HEK293 (cell line): ENCODE data around the gene PRDX2.

Source experiments
- FEZF1 ChIP-seq: fragments of 450-650 bp; formaldehyde crosslinking; IDR thresholded peaks from 2 replicates; pipeline ENCODE4 v1.5.1; 2016; ENCODE audit warnings: missing biosample characterization, missing genetic modification characterization
- HOXD13 ChIP-seq: sonication (generic); formaldehyde crosslinking; IDR thresholded peaks from 2 replicates; pipeline ENCODE4 v1.8.0; 2022; ENCODE audit warnings: missing genetic modification reagents, borderline replicate concordance
- KLF10 ChIP-seq: fragments of 450-650 bp; IDR thresholded peaks from 2 replicates; pipeline ENCODE4 v1.5.1; 2018; ENCODE audit warnings: missing biosample characterization, mild to moderate bottlenecking, missing genetic modification characterization
- KLF16 ChIP-seq: fragments of 450-650 bp; formaldehyde crosslinking; IDR thresholded peaks from 2 replicates; pipeline ENCODE4 v1.5.1; 2017; ENCODE audit warnings: missing biosample characterization, missing genetic modification characterization
- KLF9 ChIP-seq: fragments of 450-650 bp; formaldehyde crosslinking; IDR thresholded peaks from 2 replicates; pipeline ENCODE4 v1.5.1; 2016; ENCODE audit warnings: missing biosample characterization, missing genetic modification characterization, low read depth
- PRDM1 ChIP-seq: fragments of 450-650 bp; formaldehyde crosslinking; IDR thresholded peaks from 2 replicates; pipeline ENCODE4; 2016; ENCODE audit warnings: missing biosample characterization, missing genetic modification characterization
- ZBTB7A ChIP-seq: fragments of 450-650 bp; formaldehyde crosslinking; IDR thresholded peaks from 2 replicates; pipeline ENCODE4 v1.5.1; 2016; ENCODE audit warnings: low read depth, missing biosample characterization, missing genetic modification characterization
- ZBTB8A ChIP-seq: fragments of 450-650 bp; formaldehyde crosslinking; IDR thresholded peaks from 2 replicates; pipeline ENCODE4 v1.5.1; 2016; ENCODE audit warnings: missing biosample characterization, missing genetic modification characterization
- ZFHX2 ChIP-seq: fragments of 450-650 bp; formaldehyde crosslinking; conservative IDR thresholded peaks from 2 replicates; pipeline ENCODE4 v1.5.1; 2016; ENCODE audit warnings: missing biosample characterization, missing genetic modification characterization
- ZNF114 ChIP-seq: fragments of 450-650 bp; formaldehyde crosslinking; IDR thresholded peaks from 2 replicates; pipeline ENCODE4 v1.5.0; 2017; ENCODE audit warnings: missing biosample characterization, missing genetic modification characterization
- ZNF561 ChIP-seq: fragments of 450-650 bp; IDR thresholded peaks from 2 replicates; pipeline ENCODE4 v1.5.1; 2018; ENCODE audit warnings: missing biosample characterization, missing genetic modification characterization, borderline replicate concordance
- ZSCAN23 ChIP-seq: fragments of 450-650 bp; formaldehyde crosslinking; IDR thresholded peaks from 2 replicates; pipeline ENCODE4 v1.5.1; 2016; ENCODE audit warnings: missing biosample characterization, missing genetic modification characterization
- TF ChIP-seq, protein P1 (sequence below): fragments of 450-650 bp; formaldehyde crosslinking; IDR thresholded peaks from 2 replicates; pipeline ENCODE4 v1.5.1; 2016; ENCODE audit warnings: missing biosample characterization, missing genetic modification characterization
- TF ChIP-seq, protein P2 (sequence below): fragments of 450-650 bp; formaldehyde crosslinking; IDR thresholded peaks from 2 replicates; pipeline ENCODE4 v1.5.1; 2016; ENCODE audit warnings: missing biosample characterization, missing genetic modification characterization
- TF ChIP-seq, protein P3 (sequence below): fragments of 450-650 bp; formaldehyde crosslinking; IDR thresholded peaks from 2 replicates; pipeline ENCODE4 v1.5.1; 2017; ENCODE audit warnings: missing biosample characterization, missing genetic modification characterization
- TF ChIP-seq, protein P4 (sequence below): fragments of 450-650 bp; formaldehyde crosslinking; IDR thresholded peaks from 2 replicates; pipeline ENCODE4 v1.5.1; 2016; ENCODE audit warnings: missing biosample characterization, missing genetic modification characterization
- TF ChIP-seq, protein P5 (sequence below): sonication (generic); formaldehyde crosslinking; IDR thresholded peaks from 2 replicates; pipeline ENCODE4 v1.8.1; 2022; ENCODE audit warnings: mild to moderate bottlenecking, moderate library complexity, missing genetic modification reagents
- TF ChIP-seq, protein P6 (sequence below): fragments of 450-650 bp; formaldehyde crosslinking; IDR thresholded peaks from 2 replicates; pipeline ENCODE4 v1.5.1; 2016; ENCODE audit warnings: missing biosample characterization, missing genetic modification characterization
- TF ChIP-seq, protein P7 (sequence below): fragments of 450-650 bp; formaldehyde crosslinking; IDR thresholded peaks from 2 replicates; pipeline ENCODE4 v1.5.1; 2017; ENCODE audit warnings: missing biosample characterization, missing genetic modification characterization
- TF ChIP-seq, protein P8 (sequence below): fragments of 450-650 bp; formaldehyde crosslinking; IDR thresholded peaks from 2 replicates; pipeline ENCODE4 v1.5.1; 2016; ENCODE audit warnings: missing biosample characterization, missing genetic modification characterization

The PRDX2 gene

DNA sequence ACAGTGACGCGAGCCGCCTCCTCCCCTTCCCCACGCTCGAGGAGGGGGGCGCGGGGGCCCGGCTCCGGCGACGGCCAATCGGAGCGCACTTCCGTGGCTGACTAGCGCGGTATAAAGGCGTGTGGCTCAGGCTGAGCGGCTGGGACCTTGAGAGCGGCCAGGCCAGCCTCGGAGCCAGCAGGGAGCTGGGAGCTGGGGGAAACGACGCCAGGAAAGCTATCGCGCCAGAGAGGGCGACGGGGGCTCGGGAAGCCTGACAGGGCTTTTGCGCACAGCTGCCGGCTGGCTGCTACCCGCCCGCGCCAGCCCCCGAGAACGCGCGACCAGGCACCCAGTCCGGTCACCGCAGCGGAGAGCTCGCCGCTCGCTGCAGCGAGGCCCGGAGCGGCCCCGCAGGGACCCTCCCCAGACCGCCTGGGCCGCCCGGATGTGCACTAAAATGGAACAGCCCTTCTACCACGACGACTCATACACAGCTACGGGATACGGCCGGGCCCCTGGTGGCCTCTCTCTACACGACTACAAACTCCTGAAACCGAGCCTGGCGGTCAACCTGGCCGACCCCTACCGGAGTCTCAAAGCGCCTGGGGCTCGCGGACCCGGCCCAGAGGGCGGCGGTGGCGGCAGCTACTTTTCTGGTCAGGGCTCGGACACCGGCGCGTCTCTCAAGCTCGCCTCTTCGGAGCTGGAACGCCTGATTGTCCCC, 10.1 kb downstream of the PRDX2 start, which contains the start of gene JUNB (continued):
- TF ChIP-seq ZSCAN23 (tag by site-specific recombination) = no peak
- 0 out of 2 replicates have a peak, but pooled peaks have one; percentile 8 for TF ChIP-seq HOXD13 (CRISPR knock-in tag)
- TF ChIP-seq ZFHX2 (tag by site-specific recombination) = peak; percentile 91
- no peak for TF ChIP-seq FEZF1 (tag by site-specific recombination)
- TF ChIP-seq, protein P1, sequence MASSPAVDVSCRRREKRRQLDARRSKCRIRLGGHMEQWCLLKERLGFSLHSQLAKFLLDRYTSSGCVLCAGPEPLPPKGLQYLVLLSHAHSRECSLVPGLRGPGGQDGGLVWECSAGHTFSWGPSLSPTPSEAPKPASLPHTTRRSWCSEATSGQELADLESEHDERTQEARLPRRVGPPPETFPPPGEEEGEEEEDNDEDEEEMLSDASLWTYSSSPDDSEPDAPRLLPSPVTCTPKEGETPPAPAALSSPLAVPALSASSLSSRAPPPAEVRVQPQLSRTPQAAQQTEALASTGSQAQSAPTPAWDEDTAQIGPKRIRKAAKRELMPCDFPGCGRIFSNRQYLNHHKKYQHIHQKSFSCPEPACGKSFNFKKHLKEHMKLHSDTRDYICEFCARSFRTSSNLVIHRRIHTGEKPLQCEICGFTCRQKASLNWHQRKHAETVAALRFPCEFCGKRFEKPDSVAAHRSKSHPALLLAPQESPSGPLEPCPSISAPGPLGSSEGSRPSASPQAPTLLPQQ (tag by site-specific recombination) = peak; percentile 87
- peak; percentile 37; the same call in 1 of the 2 replicates for TF ChIP-seq ZNF561 (tag by site-specific recombination)
- TF ChIP-seq, protein P2, sequence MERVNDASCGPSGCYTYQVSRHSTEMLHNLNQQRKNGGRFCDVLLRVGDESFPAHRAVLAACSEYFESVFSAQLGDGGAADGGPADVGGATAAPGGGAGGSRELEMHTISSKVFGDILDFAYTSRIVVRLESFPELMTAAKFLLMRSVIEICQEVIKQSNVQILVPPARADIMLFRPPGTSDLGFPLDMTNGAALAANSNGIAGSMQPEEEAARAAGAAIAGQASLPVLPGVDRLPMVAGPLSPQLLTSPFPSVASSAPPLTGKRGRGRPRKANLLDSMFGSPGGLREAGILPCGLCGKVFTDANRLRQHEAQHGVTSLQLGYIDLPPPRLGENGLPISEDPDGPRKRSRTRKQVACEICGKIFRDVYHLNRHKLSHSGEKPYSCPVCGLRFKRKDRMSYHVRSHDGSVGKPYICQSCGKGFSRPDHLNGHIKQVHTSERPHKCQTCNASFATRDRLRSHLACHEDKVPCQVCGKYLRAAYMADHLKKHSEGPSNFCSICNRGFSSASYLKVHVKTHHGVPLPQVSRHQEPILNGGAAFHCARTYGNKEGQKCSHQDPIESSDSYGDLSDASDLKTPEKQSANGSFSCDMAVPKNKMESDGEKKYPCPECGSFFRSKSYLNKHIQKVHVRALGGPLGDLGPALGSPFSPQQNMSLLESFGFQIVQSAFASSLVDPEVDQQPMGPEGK (tag by site-specific recombination) = peak; percentile 100
- peak; percentile 97 for TF ChIP-seq KLF10
- TF ChIP-seq PRDM1 (tag by site-specific recombination) = no peak
- TF ChIP-seq, protein P3, sequence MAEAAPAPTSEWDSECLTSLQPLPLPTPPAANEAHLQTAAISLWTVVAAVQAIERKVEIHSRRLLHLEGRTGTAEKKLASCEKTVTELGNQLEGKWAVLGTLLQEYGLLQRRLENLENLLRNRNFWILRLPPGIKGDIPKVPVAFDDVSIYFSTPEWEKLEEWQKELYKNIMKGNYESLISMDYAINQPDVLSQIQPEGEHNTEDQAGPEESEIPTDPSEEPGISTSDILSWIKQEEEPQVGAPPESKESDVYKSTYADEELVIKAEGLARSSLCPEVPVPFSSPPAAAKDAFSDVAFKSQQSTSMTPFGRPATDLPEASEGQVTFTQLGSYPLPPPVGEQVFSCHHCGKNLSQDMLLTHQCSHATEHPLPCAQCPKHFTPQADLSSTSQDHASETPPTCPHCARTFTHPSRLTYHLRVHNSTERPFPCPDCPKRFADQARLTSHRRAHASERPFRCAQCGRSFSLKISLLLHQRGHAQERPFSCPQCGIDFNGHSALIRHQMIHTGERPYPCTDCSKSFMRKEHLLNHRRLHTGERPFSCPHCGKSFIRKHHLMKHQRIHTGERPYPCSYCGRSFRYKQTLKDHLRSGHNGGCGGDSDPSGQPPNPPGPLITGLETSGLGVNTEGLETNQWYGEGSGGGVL (tag by site-specific recombination) = peak; percentile 50; the same call in 1 of the 2 replicates
- TF ChIP-seq, protein P4, sequence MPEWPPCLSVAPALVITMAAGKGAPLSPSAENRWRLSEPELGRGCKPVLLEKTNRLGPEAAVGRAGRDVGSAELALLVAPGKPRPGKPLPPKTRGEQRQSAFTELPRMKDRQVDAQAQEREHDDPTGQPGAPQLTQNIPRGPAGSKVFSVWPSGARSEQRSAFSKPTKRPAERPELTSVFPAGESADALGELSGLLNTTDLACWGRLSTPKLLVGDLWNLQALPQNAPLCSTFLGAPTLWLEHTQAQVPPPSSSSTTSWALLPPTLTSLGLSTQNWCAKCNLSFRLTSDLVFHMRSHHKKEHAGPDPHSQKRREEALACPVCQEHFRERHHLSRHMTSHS (tag by site-specific recombination) = no peak
- 0 out of 2 replicates have a peak, but pooled peaks have one; percentile 11 for TF ChIP-seq ZBTB7A
- TF ChIP-seq, protein P5, sequence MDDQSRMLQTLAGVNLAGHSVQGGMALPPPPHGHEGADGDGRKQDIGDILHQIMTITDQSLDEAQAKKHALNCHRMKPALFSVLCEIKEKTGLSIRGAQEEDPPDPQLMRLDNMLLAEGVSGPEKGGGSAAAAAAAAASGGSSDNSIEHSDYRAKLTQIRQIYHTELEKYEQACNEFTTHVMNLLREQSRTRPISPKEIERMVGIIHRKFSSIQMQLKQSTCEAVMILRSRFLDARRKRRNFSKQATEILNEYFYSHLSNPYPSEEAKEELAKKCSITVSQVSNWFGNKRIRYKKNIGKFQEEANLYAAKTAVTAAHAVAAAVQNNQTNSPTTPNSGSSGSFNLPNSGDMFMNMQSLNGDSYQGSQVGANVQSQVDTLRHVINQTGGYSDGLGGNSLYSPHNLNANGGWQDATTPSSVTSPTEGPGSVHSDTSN (CRISPR knock-in tag) = peak; percentile 73
- TF ChIP-seq, protein P6, sequence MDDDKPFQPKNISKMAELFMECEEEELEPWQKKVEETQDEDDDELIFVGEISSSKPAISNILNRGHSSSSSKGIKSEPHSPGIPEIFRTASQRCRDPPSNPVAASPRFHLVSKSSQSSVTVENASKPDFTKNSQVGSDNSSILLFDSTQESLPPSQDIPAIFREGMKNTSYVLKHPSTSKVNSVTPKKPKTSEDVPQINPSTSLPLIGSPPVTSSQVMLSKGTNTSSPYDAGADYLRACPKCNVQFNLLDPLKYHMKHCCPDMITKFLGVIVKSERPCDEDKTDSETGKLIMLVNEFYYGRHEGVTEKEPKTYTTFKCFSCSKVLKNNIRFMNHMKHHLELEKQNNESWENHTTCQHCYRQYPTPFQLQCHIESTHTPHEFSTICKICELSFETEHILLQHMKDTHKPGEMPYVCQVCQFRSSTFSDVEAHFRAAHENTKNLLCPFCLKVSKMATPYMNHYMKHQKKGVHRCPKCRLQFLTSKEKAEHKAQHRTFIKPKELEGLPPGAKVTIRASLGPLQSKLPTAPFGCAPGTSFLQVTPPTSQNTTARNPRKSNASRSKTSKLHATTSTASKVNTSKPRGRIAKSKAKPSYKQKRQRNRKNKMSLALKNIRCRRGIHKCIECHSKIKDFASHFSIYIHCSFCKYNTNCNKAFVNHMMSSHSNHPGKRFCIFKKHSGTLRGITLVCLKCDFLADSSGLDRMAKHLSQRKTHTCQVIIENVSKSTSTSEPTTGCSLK (tag by site-specific recombination) = no peak
- TF ChIP-seq ZNF114 (tag by site-specific recombination) = no peak
- peak; percentile 88 for TF ChIP-seq ZBTB8A (tag by site-specific recombination)
- TF ChIP-seq, protein P7, sequence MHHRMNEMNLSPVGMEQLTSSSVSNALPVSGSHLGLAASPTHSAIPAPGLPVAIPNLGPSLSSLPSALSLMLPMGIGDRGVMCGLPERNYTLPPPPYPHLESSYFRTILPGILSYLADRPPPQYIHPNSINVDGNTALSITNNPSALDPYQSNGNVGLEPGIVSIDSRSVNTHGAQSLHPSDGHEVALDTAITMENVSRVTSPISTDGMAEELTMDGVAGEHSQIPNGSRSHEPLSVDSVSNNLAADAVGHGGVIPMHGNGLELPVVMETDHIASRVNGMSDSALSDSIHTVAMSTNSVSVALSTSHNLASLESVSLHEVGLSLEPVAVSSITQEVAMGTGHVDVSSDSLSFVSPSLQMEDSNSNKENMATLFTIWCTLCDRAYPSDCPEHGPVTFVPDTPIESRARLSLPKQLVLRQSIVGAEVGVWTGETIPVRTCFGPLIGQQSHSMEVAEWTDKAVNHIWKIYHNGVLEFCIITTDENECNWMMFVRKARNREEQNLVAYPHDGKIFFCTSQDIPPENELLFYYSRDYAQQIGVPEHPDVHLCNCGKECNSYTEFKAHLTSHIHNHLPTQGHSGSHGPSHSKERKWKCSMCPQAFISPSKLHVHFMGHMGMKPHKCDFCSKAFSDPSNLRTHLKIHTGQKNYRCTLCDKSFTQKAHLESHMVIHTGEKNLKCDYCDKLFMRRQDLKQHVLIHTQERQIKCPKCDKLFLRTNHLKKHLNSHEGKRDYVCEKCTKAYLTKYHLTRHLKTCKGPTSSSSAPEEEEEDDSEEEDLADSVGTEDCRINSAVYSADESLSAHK (tag by site-specific recombination) = peak; percentile 64
- TF ChIP-seq KLF9 = peak; percentile 5; the same call in 1 of the 2 replicates
- peak; percentile 77 for TF ChIP-seq KLF16 (tag by site-specific recombination)
- TF ChIP-seq, protein P8, sequence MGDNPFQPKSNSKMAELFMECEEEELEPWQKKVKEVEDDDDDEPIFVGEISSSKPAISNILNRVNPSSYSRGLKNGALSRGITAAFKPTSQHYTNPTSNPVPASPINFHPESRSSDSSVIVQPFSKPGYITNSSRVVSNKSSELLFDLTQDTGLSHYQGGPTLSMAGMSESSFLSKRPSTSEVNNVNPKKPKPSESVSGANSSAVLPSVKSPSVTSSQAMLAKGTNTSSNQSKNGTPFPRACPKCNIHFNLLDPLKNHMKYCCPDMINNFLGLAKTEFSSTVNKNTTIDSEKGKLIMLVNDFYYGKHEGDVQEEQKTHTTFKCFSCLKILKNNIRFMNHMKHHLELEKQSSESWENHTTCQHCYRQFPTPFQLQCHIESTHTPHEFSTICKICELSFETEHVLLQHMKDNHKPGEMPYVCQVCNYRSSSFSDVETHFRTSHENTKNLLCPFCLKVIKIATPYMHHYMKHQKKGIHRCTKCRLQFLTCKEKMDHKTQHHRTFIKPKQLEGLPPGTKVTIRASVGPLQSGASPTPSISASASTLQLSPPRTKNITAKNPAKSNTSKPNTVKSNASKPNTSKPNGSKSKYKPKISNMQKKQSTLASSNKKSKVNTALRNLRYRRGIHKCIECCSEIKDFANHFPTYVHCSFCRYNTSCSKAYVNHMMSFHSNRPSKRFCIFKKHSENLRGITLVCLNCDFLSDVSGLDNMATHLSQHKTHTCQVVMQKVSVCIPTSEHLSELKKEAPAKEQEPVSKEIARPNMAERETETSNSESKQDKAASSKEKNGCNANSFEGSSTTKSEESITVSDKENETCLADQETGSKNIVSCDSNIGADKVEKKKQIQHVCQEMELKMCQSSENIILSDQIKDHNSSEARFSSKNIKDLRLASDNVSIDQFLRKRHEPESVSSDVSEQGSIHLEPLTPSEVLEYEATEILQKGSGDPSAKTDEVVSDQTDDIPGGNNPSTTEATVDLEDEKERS (tag by site-specific recombination) = no peak
